ENCODE results near the gene MYADML2.

DNA sequence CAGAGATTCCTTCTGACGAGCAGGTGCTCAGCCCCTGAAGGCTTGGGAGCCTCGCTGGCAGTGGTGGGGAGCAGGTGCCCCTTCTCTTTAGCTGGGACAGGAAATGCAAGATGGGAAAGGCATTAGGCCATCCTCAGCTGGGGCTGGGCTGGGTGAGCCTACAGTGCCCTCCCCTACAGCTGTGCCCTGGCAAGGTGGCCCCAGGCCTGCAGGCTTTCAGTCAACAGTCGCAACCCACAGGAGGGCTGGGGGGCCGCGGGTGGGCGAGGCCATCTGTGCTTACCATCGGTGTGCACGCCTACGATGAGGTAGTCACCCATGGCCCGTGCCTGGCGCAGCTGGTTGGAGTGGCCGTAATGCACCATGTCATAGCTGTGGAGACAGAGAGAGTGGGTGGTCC is 37.8 kb downstream of the MYADML2 start:
- TF ChIP-seq POLR2A (IDR thresholded peaks at IDR 0.05) = no peak
- TF ChIP-seq CTCF (IDR thresholded peaks at IDR 0.05 in 4 of 5, conservative IDR thresholded peaks at IDR 0.05 in 1 of 5) = no peak
